GM06990 (cell line): ENCODE measurements around the gene SHROOM2.
A peak's percentile ranks its signal among the peaks of the same experiment; 100 is the strongest.

Experiments
- DNase-seq: peaks from one replicate; pipeline ENCODE4 v3.0.0-alpha.2; 2011; ENCODE audit not compliant: insufficient read length; ENCODE audit errors: extremely low read depth
- H3K27me3 ChIP-seq: replicated peaks from 2 replicates; pipeline ENCODE4 v1.6.0; 2011; ENCODE audit warnings: low read length; ENCODE audit not compliant: control insufficient read depth, insufficient read depth
- H3K36me3 ChIP-seq: 2 replicates; pipeline ENCODE4 v1.5.1; 2011; ENCODE audit warnings: low read length; ENCODE audit not compliant: control insufficient read depth, insufficient read depth
- H3K4me3 ChIP-seq: replicated peaks from 2 replicates; pipeline ENCODE4 v1.5.1; 2011; ENCODE audit warnings: low read depth, mild to moderate bottlenecking, control low read depth, low read length
- TF ChIP-seq, protein P1 (sequence below): IDR thresholded peaks from 2 replicates; pipeline ENCODE4 v1.5.1; 2011; ENCODE audit warnings: low read length, control low read depth, mild to moderate bottlenecking, inconsistent platforms; ENCODE audit not compliant: insufficient read depth, poor library complexity, severe bottlenecking

SHROOM2 gene

GRCh38 chrX:9983441-9983840 lies 197.2 kb downstream of the SHROOM2 start:
- no peaks in the 10 kb centered on the region for H3K36me3 ChIP-seq
- no peak overlapping the region for H3K4me3 ChIP-seq
- H3K27me3 ChIP-seq = no peaks in the 10 kb centered on the region; the same call in 1 of the 2 replicates
- no peak for DNase-seq
- TF ChIP-seq, protein P1, sequence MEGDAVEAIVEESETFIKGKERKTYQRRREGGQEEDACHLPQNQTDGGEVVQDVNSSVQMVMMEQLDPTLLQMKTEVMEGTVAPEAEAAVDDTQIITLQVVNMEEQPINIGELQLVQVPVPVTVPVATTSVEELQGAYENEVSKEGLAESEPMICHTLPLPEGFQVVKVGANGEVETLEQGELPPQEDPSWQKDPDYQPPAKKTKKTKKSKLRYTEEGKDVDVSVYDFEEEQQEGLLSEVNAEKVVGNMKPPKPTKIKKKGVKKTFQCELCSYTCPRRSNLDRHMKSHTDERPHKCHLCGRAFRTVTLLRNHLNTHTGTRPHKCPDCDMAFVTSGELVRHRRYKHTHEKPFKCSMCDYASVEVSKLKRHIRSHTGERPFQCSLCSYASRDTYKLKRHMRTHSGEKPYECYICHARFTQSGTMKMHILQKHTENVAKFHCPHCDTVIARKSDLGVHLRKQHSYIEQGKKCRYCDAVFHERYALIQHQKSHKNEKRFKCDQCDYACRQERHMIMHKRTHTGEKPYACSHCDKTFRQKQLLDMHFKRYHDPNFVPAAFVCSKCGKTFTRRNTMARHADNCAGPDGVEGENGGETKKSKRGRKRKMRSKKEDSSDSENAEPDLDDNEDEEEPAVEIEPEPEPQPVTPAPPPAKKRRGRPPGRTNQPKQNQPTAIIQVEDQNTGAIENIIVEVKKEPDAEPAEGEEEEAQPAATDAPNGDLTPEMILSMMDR = no peak

DNA sequence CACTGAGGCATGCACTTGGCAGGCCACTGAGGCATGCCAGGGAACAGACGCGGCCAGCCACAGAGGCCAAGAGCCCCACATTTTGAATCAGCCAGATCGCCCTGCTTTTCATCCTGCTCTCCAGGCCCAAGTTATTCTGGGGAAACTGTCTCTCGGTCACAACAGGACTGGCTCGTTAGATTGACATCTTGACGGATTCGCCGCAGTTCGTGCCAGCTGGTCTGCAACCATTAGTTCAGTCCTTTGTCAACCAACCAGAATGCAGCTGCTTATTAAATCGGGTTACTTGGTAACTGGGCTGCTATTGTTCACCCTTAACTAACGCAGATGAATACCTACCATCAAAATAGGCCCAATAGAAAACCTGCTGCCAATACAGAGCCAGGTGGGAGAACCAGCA lies 197.6 kb downstream of the SHROOM2 start:
- TF ChIP-seq, protein P1 = no peak
- Histone ChIP-seq H3K36me3 (no peaks in the 10 kb centered on the region), H3K4me3 (no peak overlapping the region), H3K27me3 (no peaks in the 10 kb centered on the region; the same call in 1 of the 2 replicates)
- no peak for DNase-seq

- Histone ChIP-seq H3K4me3 (no peak overlapping the region), H3K27me3 (no peaks in the 10 kb centered on the region; the same call in 1 of the 2 replicates), H3K36me3 (no peaks in the 10 kb centered on the region)
- TF ChIP-seq, protein P1 = peak; percentile 47
- DNase-seq = no peak
These were observed 202.5 kb downstream of the SHROOM2 start for GRCh38 chrX:9988762-9989161.

DNA sequence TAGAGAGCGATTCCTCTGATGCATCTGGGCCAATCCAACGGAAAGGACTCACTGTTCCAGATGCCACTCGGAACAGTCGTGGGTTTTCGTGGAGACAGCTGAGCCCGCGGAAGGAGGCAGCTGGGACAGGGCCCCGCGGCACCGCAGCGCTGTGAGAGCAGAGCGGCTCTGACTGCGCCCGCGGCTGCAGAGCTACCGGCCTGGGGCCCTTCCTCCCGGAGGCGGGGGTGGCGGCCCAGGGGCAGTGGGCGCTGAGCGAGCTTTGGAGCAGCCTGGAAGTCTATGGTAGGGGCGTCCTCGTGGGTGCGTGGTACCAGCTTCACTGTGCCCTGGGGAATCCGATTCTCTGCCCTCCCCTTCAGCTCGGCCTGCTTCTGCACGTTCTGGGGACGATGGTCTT lies 205.8 kb downstream of the SHROOM2 start:
- no peak for DNase-seq
- TF ChIP-seq, protein P1 = no peak
- no peak overlapping the region for H3K4me3 ChIP-seq
- no peaks in the 10 kb centered on the region; the same call in 1 of the 2 replicates for H3K27me3 ChIP-seq
- no peaks in the 10 kb centered on the region for H3K36me3 ChIP-seq

DNA sequence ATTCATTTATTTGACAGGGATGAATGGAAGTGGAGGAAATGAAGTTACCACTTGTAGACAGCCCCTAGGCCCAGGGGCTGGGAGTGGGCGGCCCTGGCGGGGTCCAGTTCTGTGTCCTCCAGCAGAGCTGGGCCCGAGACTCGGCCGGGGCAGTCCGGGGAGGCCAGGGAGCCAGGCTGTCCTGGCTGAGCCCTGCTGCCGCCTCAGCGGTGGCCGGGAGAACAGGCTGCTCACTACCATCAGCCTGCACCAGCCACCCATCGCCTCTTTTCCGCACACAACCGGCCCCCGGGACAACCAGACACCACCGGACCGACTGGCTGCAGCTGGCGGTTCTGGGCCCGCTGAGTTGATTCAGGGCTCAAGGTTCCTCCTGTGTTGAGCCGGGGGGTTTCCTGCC lies 206.5 kb downstream of the SHROOM2 start:
- no peaks in the 10 kb centered on the region for H3K36me3 ChIP-seq
- no peaks in the 10 kb centered on the region; the same call in 1 of the 2 replicates for H3K27me3 ChIP-seq
- no peak overlapping the region for H3K4me3 ChIP-seq
- TF ChIP-seq, protein P1 = no peak
- DNase-seq = no peak

DNA sequence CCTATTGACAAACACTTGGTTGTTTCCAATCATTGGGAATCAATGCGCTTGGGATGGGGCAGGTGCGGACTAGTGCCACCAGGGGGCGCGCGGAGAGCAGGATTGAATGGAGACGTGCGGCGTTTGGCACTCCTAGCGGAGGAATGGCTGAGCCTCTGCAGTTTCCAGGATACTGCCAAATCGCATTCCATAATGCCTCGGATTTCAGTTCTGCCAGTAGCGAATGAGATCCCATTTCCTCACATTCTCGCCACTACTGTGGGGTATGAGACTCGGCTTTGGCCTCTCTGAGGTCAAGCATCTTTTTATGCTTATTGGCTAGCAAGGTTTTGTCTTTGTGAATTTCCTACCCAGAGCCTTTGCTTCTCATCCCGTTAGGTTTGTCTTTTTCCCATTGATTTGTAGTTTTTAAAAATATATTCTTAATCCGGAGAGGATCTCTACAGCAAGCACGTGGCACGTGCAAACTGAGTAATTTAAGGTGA lies 209.7 kb downstream of the SHROOM2 start:
- Histone ChIP-seq H3K36me3 (no peaks in the 10 kb centered on the region), H3K4me3 (no peak overlapping the region), H3K27me3 (no peaks in the 10 kb centered on the region)
- TF ChIP-seq, protein P1 = peak; percentile 99
- DNase-seq = peak; percentile 67
